K562 (cell line): ENCODE measurements around the gene LDLRAD3. TPM values are rescaled to one million over a fixed set of nuclear protein-coding genes. Genes with fewer than 3 reads are reported as not detected.

Experiments
- ATAC-seq: fragments of 200-7000 bp; cut with Tn5 transposase; 3 replicates; pipeline ENCODE4 v1.9.1; 2020; ENCODE audit warnings: moderate library complexity
- BruUV-seq: library from RNA; stranded (reverse); fragments of 400-500 nt; replicated peaks from 2 replicates; lab custom pipeline; 2021; lab: Mats Ljungman, UMichigan
- CTCF ChIA-PET: fragments of 300-600 bp; formaldehyde crosslinking; extraction: SDS; loops from one replicate; lab custom pipeline; 2021; ENCODE audit warnings: low intra/inter-chr PET ratio; lab: Yijun Ruan, JAX
- POLR2A ChIA-PET: fragments of 300-600, 350-650 bp; sonication (Branson Sonifier 250); formaldehyde crosslinking; extraction: SDS; loops from one replicate; lab custom pipeline; 2021; ENCODE audit warnings: antibody characterized with exemption, inconsistent platforms; lab: Yijun Ruan, JAX
- DNase-seq, 4 experiments: peaks; one replicate each; pipeline versions ENCODE4 v3.0.0 to v3.0.0-alpha.2; 2011 to 2018; ENCODE audit warnings: low spot score in 3 of 4, mixed read lengths in 3 of 4; ENCODE audit errors: extremely low read depth in 1 of 4
- FAIRE-seq: peaks from 2 replicates; lab custom pipeline; 2011; peaks lifted over from hg19 to GRCh38; lab: Jason Lieb, UNC
- H2AFZ ChIP-seq: 2 replicates; pipeline ENCODE4 v1.6.0; 2011; ENCODE audit warnings: low read depth, low read length, control low read depth, inconsistent platforms
- H3K27ac ChIP-seq: fragments of 200-600 bp; 3 replicates; pipeline ENCODE4 v1.8.0; 2011; ENCODE audit warnings: low read depth, mild to moderate bottlenecking, control low read depth, inconsistent platforms, low read length, moderate library complexity, mixed read lengths; ENCODE audit errors: extremely low read depth
- H3K27me3 ChIP-seq, 2 experiments: fragments of 300-600 bp in 1 of 2; 2 replicates in 1 of 2; 3 replicates in 1 of 2; pipeline versions ENCODE4 v1.6.0 to v1.8.0; 2011; ENCODE audit warnings: inconsistent platforms in 2 of 2, low read length in 2 of 2, mild to moderate bottlenecking in 1 of 2, mixed read lengths in 1 of 2, moderate library complexity in 1 of 2; ENCODE audit not compliant: control insufficient read depth in 2 of 2, insufficient read depth in 2 of 2
- H3K36me3 ChIP-seq: fragments of 300-600 bp; 3 replicates; pipeline ENCODE4 v1.8.0; 2011; ENCODE audit warnings: mild to moderate bottlenecking, low read length, inconsistent platforms; ENCODE audit not compliant: control insufficient read depth, insufficient read depth
- H3K4me1 ChIP-seq, 2 experiments: fragments of 200-600 bp in 1 of 2; replicated peaks in 1 of 2; 2 replicates in 1 of 2; 3 replicates in 1 of 2; pipeline versions ENCODE4 v1.5.1 to v1.8.0; 2011; ENCODE audit warnings: inconsistent platforms in 2 of 2, low read length in 2 of 2, mild to moderate bottlenecking in 1 of 2, mixed read lengths in 1 of 2, moderate library complexity in 1 of 2; ENCODE audit not compliant: control insufficient read depth in 2 of 2, insufficient read depth in 2 of 2
- H3K4me2 ChIP-seq: 2 replicates; pipeline ENCODE4 v1.6.1; 2011; ENCODE audit warnings: low read length, control low read depth, inconsistent platforms, mixed read lengths; ENCODE audit not compliant: insufficient read depth
- H3K4me3 ChIP-seq: fragments of 200-600 bp; sonication (generic), shearing (Covaris generic); 2 replicates; pipeline ENCODE4 v1.5.1; 2016; ENCODE audit warnings: control low read depth, inconsistent platforms
- H3K79me2 ChIP-seq: fragments of 200-600 bp; 3 replicates; pipeline ENCODE4 v1.8.0; 2011; ENCODE audit warnings: low read length, inconsistent platforms; ENCODE audit not compliant: control insufficient read depth, insufficient read depth
- H3K9ac ChIP-seq, 2 experiments: 2 replicates each; pipeline versions ENCODE4 v1.6.0 to v1.6.1; 2011; ENCODE audit warnings: low read depth in 2 of 2, low read length in 2 of 2, control low read depth in 1 of 2, inconsistent platforms in 1 of 2, mild to moderate bottlenecking in 1 of 2, mixed read lengths in 1 of 2; ENCODE audit not compliant: insufficient read depth in 1 of 2
- H3K9me1 ChIP-seq: one replicate; pipeline ENCODE4 v1.6.0; 2011; ENCODE audit warnings: inconsistent platforms, mild to moderate bottlenecking, low read length, moderate library complexity; ENCODE audit not compliant: control insufficient read depth, insufficient read depth
- H3K9me3 ChIP-seq: replicated peaks from 2 replicates; pipeline ENCODE4 v1.5.1; 2011; ENCODE audit warnings: low read depth, low read length, inconsistent platforms; ENCODE audit not compliant: control insufficient read depth, insufficient read depth
- H4K20me1 ChIP-seq: replicated peaks from 2 replicates; pipeline ENCODE4 v1.6.1; 2011; ENCODE audit warnings: low read length, inconsistent platforms, mixed read lengths; ENCODE audit not compliant: control insufficient read depth, insufficient read depth
- ARID2 ChIP-seq: fragments of 450-650 bp; IDR thresholded peaks from 2 replicates; pipeline ENCODE4 v1.6.1; 2017; ENCODE audit warnings: antibody characterized with exemption, mild to moderate bottlenecking
- BCLAF1 ChIP-seq, 2 experiments: fragments of 450-650 bp in 1 of 2; IDR thresholded peaks; 2 replicates each; pipeline ENCODE4 v1.6.1; 2011 to 2017; ENCODE audit warnings: low read depth in 2 of 2, antibody characterized with exemption in 1 of 2, borderline replicate concordance in 1 of 2, low read length in 1 of 2, mild to moderate bottlenecking in 1 of 2, mixed read lengths in 1 of 2; ENCODE audit not compliant: control insufficient read depth in 1 of 2
- BCOR ChIP-seq: fragments of 450-650 bp; IDR thresholded peaks from 2 replicates; pipeline ENCODE4 v1.6.1; 2016
- NBN ChIP-seq: fragments of 450-650 bp; IDR thresholded peaks from 2 replicates; pipeline ENCODE4 v1.6.1; 2016; ENCODE audit warnings: low read depth, mild to moderate bottlenecking
- RBM15 ChIP-seq: fragments of 200-400 bp; formaldehyde crosslinking; IDR thresholded peaks from 2 replicates; pipeline ENCODE4 v1.6.1; 2018; ENCODE audit warnings: mild to moderate bottlenecking, low read length, moderate library complexity; ENCODE audit not compliant: insufficient read depth
- SMARCC2 ChIP-seq: fragments of 450-650 bp; IDR thresholded peaks from 2 replicates; pipeline ENCODE4 v1.6.1; 2017; ENCODE audit warnings: antibody characterized with exemption, moderate library complexity, mild to moderate bottlenecking, low read depth
- SRSF1 ChIP-seq: fragments of 200-400 bp; formaldehyde crosslinking; IDR thresholded peaks from 2 replicates; pipeline ENCODE4 v1.6.1; 2017; ENCODE audit warnings: mild to moderate bottlenecking, low read depth, low read length, moderate library complexity
- ZNF347 ChIP-seq: fragments of 450-650 bp; formaldehyde crosslinking; IDR thresholded peaks from 2 replicates; pipeline ENCODE4 v1.4.0; 2020; ENCODE audit warnings: low read depth, mild to moderate bottlenecking, moderate library complexity
- WGBS: fragments of 100-300 bp; shearing (Covaris generic); methylation state at CpG from one replicate; pipeline ENCODE4 v1.1.6; 2016; ENCODE audit warnings: low coverage, mixed read lengths; ENCODE audit not compliant: insufficient coverage; ENCODE audit errors: missing lambda C conversion rate; 5-methylcytosine and 5-hydroxymethylcytosine counted together
- in situ Hi-C: fragments of 300-500 bp; cut with MboI; formaldehyde crosslinking; loops from 4 replicates; pipeline ENCODE4 v1.15.0; 2018; ENCODE audit warnings: inconsistent platforms, mixed read lengths
- intact Hi-C: fragments of 100-400 bp; cut with micrococcal nuclease; formaldehyde crosslinking; loops from 2 replicates; pipeline ENCODE4 v1.14.2; 2022
- polyA plus RNA-seq, 8 experiments: library from polyadenylated mRNA; depleted of rRNA in 4 of 8; stranded (reverse) in 5 of 8; unstranded in 3 of 8; fragments of >200 nt; fragmentation: Nextera tagmentation in 2 of 8; fragmentation: Illumina TruSeq in 1 of 8; extraction: Ambion mirVana in 2 of 8; extraction: Trizol in 1 of 8; gene quantifications; 2 replicates each; pipeline versions ENCODE4 v1.2.1 to v1.2.3, GENCODE V29; 2011 to 2014; ENCODE audit warnings: inconsistent platforms in 1 of 8, missing spikeins in 1 of 8
- total RNA-seq, 7 experiments: library from RNA; depleted of rRNA in 6 of 7; stranded (reverse); fragments of >200 nt in 6 of 7; fragmentation: Illumina TruSeq in 2 of 7; extraction: Trizol in 2 of 7; gene quantifications; 2 replicates each; pipeline versions ENCODE4 v1.2.1 to v1.2.3, GENCODE V29; 2011 to 2021; ENCODE audit warnings: low replicate concordance in 1 of 7
- TF ChIP-seq, protein P1 (sequence below): fragments of 450-650 bp; IDR thresholded peaks from 2 replicates; pipeline ENCODE4 v1.6.1; 2016
- TF ChIP-seq, protein P2 (sequence below): fragments of 450-650 bp; IDR thresholded peaks from 2 replicates; pipeline ENCODE4 v1.6.1; 2016; ENCODE audit warnings: antibody characterized with exemption

LDLRAD3 gene
- total and polyA plus RNA-seq, 9 of the 15 experiments (the other 6 are each of a cell fraction or from before 2014, with no cell fraction given), result 0.73 to 7.2 (median 3.5) TPM

DNA sequence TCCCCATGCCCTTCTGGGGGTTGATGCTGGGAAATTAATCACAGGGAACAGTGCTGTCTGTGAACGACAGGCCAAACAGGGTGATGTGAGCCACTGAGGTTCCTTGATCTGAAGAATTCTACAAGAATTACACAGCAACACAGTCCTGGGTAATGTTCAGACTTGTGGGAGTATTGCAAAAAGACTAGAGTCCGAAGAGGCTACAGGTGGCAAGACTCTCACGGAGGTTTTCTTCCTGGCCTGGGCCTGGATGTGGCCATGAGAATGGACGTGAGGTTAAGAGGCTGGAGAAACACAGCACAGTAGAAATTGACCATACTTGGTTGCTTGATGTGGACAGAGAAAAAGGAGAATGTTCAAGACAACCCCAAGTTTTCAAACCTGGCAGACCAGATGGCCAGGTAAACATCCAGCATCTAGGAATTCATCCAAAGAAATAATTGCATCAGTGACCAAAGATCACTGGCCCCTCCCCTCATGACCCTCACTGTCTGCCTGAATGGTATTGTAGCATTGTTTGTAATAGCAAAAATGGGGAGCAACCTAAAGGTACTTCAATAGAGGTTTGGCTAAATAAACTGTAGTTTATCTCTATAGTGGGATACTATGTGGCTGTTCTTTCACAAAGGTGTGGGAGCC is 274.5 kb downstream of the LDLRAD3 start:
- TF ChIP-seq ARID2, result no peak
- no peak for TF ChIP-seq RBM15
- TF ChIP-seq, protein P1, sequence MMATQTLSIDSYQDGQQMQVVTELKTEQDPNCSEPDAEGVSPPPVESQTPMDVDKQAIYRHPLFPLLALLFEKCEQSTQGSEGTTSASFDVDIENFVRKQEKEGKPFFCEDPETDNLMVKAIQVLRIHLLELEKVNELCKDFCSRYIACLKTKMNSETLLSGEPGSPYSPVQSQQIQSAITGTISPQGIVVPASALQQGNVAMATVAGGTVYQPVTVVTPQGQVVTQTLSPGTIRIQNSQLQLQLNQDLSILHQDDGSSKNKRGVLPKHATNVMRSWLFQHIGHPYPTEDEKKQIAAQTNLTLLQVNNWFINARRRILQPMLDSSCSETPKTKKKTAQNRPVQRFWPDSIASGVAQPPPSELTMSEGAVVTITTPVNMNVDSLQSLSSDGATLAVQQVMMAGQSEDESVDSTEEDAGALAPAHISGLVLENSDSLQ, result no peak
- TF ChIP-seq NBN, result no peak
- no peak for TF ChIP-seq ZNF347 (CRISPR knock-in tag)
- TF ChIP-seq, protein P2, sequence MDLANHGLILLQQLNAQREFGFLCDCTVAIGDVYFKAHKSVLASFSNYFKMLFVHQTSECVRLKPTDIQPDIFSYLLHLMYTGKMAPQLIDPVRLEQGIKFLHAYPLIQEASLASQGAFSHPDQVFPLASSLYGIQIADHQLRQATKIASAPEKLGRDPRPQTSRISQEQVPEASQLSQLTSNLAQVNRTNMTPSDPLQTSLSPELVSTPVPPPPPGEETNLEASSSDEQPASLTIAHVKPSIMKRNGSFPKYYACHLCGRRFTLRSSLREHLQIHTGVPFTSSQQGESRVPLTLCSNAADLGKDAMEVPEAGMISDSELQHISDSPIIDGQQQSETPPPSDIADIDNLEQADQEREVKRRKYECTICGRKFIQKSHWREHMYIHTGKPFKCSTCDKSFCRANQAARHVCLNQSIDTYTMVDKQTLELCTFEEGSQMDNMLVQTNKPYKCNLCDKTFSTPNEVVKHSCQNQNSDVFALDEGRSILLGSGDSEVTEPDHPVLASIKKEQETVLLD, result no peak
- no peak for TF ChIP-seq SMARCC2
- no peak for TF ChIP-seq BCOR
- no peak for TF ChIP-seq BCLAF1 (IDR thresholded peaks at IDR 0.05; ENCODE audit: borderline replicate concordance in 1 of 2, control insufficient read depth in 1 of 2, low read depth in 2 of 2, low read length in 1 of 2)
- TF ChIP-seq SRSF1, result no peak
- ChIA-PET CTCF (no interaction called here), POLR2A (no interaction called here)
- Histone ChIP-seq H3K36me3 (no peaks in the 10 kb centered on the region), H3K4me3 (no peak overlapping the region), H3K79me2 (no peaks in the 10 kb centered on the region), H3K4me2 (no peak overlapping the region), H2AFZ (no peak overlapping the region), H3K9me1 (no peaks in the 10 kb centered on the region), H4K20me1 (no peaks in the 10 kb centered on the region), H3K27me3 (peaks cover 0 to 23% of the 10 kb centered on the region in 2 experiments; a peak in 4 of 5 replicates), H3K4me1 (no peaks in the 10 kb centered on the region; a peak in 1 of 5 replicates), H3K9me3 (no peaks in the 10 kb centered on the region; the same call in 1 of the 2 replicates), H3K9ac (no peak overlapping the region), H3K27ac (no peak overlapping the region)
- 0% methylated on average over 4 of the region's 4 CpGs for WGBS
- intact Hi-C loops (no loop called here), in situ Hi-C loops (no loop called here)
- no peak for ATAC-seq
- no TSS peak for BruUV-seq
- DNase-seq, result no peak
- FAIRE-seq, result no peak
